ENCODE measurements around the gene NELFCD. TPM values are rescaled to one million over a fixed set of nuclear protein-coding genes. Genes with fewer than 3 reads are reported as not detected.
"Not testable (repeated sequence)": the region's sequence is repeated elsewhere in the genome, so short reads cannot be mapped to it uniquely, and the experiment has no call there.

NELFCD gene
- total and polyA plus RNA-seq, 9 donors = 36.0 to 69.6 (median 58.9) TPM

GRCh38 chr20:59007665-59008511 is 26.8 kb downstream of the NELFCD start:
- peaks cover 47% of the 10 kb centered on the region for H3K4me1 ChIP-seq (ENCODE audit: control insufficient read depth, insufficient read depth, low read length)
- no peaks in the 10 kb centered on the region for H3K9me3 ChIP-seq (replicated peaks; ENCODE audit: control insufficient read depth, low read depth, low read length)
- H3K4me3 ChIP-seq (ENCODE audit: low read length) = peak overlapping the region; percentile 24
- WGBS (ENCODE audit: insufficient coverage) = 76% methylated on average over 22 of the region's 24 CpGs
- peaks cover 9% of the 10 kb centered on the region for H3K36me3 ChIP-seq (ENCODE audit: control insufficient read depth, insufficient read depth, low read length)
- H3K27ac ChIP-seq (ENCODE audit: low read length) = peak overlapping the region; percentile 31
- no peaks in the 10 kb centered on the region for H3K27me3 ChIP-seq (ENCODE audit: control insufficient read depth, insufficient read depth, low read length)
- DNase-seq = peak; percentile 71

GRCh38 chr20:59008715-59009336 is 27.8 kb downstream of the NELFCD start:
- no peak overlapping the region for H3K4me3 ChIP-seq (ENCODE audit: low read length)
- H3K4me1 ChIP-seq (ENCODE audit: control insufficient read depth, insufficient read depth, low read length) = peaks cover 47% of the 10 kb centered on the region
- 70% methylated on average over 5 of the region's 8 CpGs for whole genome bisulfite sequencing (ENCODE audit: insufficient coverage)
- DNase-seq = no peak
- H3K27ac ChIP-seq (ENCODE audit: low read length) = no peak overlapping the region
- no peaks in the 10 kb centered on the region for H3K9me3 ChIP-seq (replicated peaks; ENCODE audit: control insufficient read depth, low read depth, low read length)
- H3K36me3 ChIP-seq (ENCODE audit: control insufficient read depth, insufficient read depth, low read length) = no peaks in the 10 kb centered on the region
- no peaks in the 10 kb centered on the region for H3K27me3 ChIP-seq (ENCODE audit: control insufficient read depth, insufficient read depth, low read length)

GRCh38 chr20:59010321-59010994 is 29.4 kb downstream of the NELFCD start:
- no peak for DNase-seq
- Histone ChIP-seq H3K9me3 (replicated peaks; ENCODE audit: control insufficient read depth, low read depth, low read length) (no peaks in the 10 kb centered on the region), H3K4me1 (ENCODE audit: control insufficient read depth, insufficient read depth, low read length) (peaks cover 34% of the 10 kb centered on the region), H3K27me3 (ENCODE audit: control insufficient read depth, insufficient read depth, low read length) (no peaks in the 10 kb centered on the region), H3K27ac (ENCODE audit: low read length) (peak overlapping the region; percentile 62), H3K36me3 (ENCODE audit: control insufficient read depth, insufficient read depth, low read length) (no peaks in the 10 kb centered on the region), H3K4me3 (ENCODE audit: low read length) (no peak overlapping the region)
- 58% methylated on average over 3 of the region's 8 CpGs for WGBS (ENCODE audit: insufficient coverage)

- no peak overlapping the region for H3K4me3 ChIP-seq (ENCODE audit: low read length)
- H3K27ac ChIP-seq (ENCODE audit: low read length) = peak overlapping the region; percentile 62
- 35% methylated on average over 9 of the region's 17 CpGs for WGBS (ENCODE audit: insufficient coverage)
These were observed 30.2 kb downstream of the NELFCD start for GRCh38 chr20:59010995-59011873.

GRCh38 chr20:59011874-59012157 is 30.8 kb downstream of the NELFCD start:
- DNase-seq; H3K4me3 ChIP-seq (ENCODE audit: low read length); H3K27me3 ChIP-seq (ENCODE audit: control insufficient read depth, insufficient read depth, low read length); H3K9me3 ChIP-seq (replicated peaks; ENCODE audit: control insufficient read depth, low read depth, low read length); H3K36me3 ChIP-seq (ENCODE audit: control insufficient read depth, insufficient read depth, low read length): not testable (repeated sequence)
- H3K4me1 ChIP-seq (ENCODE audit: control insufficient read depth, insufficient read depth, low read length) = peaks cover 22% of the 10 kb centered on the region
- H3K27ac ChIP-seq (ENCODE audit: low read length) = peak overlapping the region; percentile 62
- 93% methylated on average over 2 of the region's 3 CpGs for WGBS (ENCODE audit: insufficient coverage)

More at GRCh38 chr20:59010995-59011873, 30.2 kb downstream of the NELFCD start:
- H3K4me1 ChIP-seq (ENCODE audit: control insufficient read depth, insufficient read depth, low read length) = peaks cover 27% of the 10 kb centered on the region
- no peaks in the 10 kb centered on the region for H3K36me3 ChIP-seq (ENCODE audit: control insufficient read depth, insufficient read depth, low read length)
- H3K9me3 ChIP-seq (replicated peaks; ENCODE audit: control insufficient read depth, low read depth, low read length) = no peaks in the 10 kb centered on the region
- H3K27me3 ChIP-seq (ENCODE audit: control insufficient read depth, insufficient read depth, low read length) = no peaks in the 10 kb centered on the region
- DNase-seq = peak; percentile 53

- peaks cover 15% of the 10 kb centered on the region for H3K4me1 ChIP-seq (ENCODE audit: control insufficient read depth, insufficient read depth, low read length)
- H3K36me3 ChIP-seq (ENCODE audit: control insufficient read depth, insufficient read depth, low read length) = no peaks in the 10 kb centered on the region
- no peaks in the 10 kb centered on the region for H3K9me3 ChIP-seq (replicated peaks; ENCODE audit: control insufficient read depth, low read depth, low read length)
- H3K4me3 ChIP-seq (ENCODE audit: low read length) = no peak overlapping the region
- H3K27ac ChIP-seq (ENCODE audit: low read length) = no peak overlapping the region
- WGBS (ENCODE audit: insufficient coverage) = 71% methylated on average over 13 of the region's 17 CpGs
- H3K27me3 ChIP-seq (ENCODE audit: control insufficient read depth, insufficient read depth, low read length) = no peaks in the 10 kb centered on the region
- DNase-seq = no peak
These were observed 32.2 kb downstream of the NELFCD start for GRCh38 chr20:59013031-59013951.

GRCh38 chr20:59013959-59014608 is 33.0 kb downstream of the NELFCD start:
- H3K27ac ChIP-seq (ENCODE audit: low read length) = no peak overlapping the region
- no peak for DNase-seq

GRCh38 chr20:59014680-59015389 is 33.8 kb downstream of the NELFCD start:
- Histone ChIP-seq H3K4me1 (ENCODE audit: control insufficient read depth, insufficient read depth, low read length) (peaks cover 15% of the 10 kb centered on the region), H3K27ac (ENCODE audit: low read length) (no peak overlapping the region), H3K4me3 (ENCODE audit: low read length) (no peak overlapping the region), H3K9me3 (replicated peaks; ENCODE audit: control insufficient read depth, low read depth, low read length) (no peaks in the 10 kb centered on the region), H3K27me3 (ENCODE audit: control insufficient read depth, insufficient read depth, low read length) (no peaks in the 10 kb centered on the region), H3K36me3 (ENCODE audit: control insufficient read depth, insufficient read depth, low read length) (no peaks in the 10 kb centered on the region)
- WGBS (ENCODE audit: insufficient coverage) = 82% methylated on average over 12 of the region's 17 CpGs
- no peak for DNase-seq

More at GRCh38 chr20:59013959-59014608, 33.0 kb downstream of the NELFCD start:
- peaks cover 15% of the 10 kb centered on the region for H3K4me1 ChIP-seq (ENCODE audit: control insufficient read depth, insufficient read depth, low read length)
- 68% methylated on average over 7 of the region's 13 CpGs for WGBS (ENCODE audit: insufficient coverage)
- no peaks in the 10 kb centered on the region for H3K27me3 ChIP-seq (ENCODE audit: control insufficient read depth, insufficient read depth, low read length)
- no peaks in the 10 kb centered on the region for H3K36me3 ChIP-seq (ENCODE audit: control insufficient read depth, insufficient read depth, low read length)
- no peaks in the 10 kb centered on the region for H3K9me3 ChIP-seq (replicated peaks; ENCODE audit: control insufficient read depth, low read depth, low read length)
- H3K4me3 ChIP-seq (ENCODE audit: low read length) = no peak overlapping the region

Measured in muscle of leg (tissue), 11 donors.